ENCODE data around the gene ABCA2.
A peak's percentile ranks its signal among the peaks of the same experiment; 100 is the strongest.

DNA sequence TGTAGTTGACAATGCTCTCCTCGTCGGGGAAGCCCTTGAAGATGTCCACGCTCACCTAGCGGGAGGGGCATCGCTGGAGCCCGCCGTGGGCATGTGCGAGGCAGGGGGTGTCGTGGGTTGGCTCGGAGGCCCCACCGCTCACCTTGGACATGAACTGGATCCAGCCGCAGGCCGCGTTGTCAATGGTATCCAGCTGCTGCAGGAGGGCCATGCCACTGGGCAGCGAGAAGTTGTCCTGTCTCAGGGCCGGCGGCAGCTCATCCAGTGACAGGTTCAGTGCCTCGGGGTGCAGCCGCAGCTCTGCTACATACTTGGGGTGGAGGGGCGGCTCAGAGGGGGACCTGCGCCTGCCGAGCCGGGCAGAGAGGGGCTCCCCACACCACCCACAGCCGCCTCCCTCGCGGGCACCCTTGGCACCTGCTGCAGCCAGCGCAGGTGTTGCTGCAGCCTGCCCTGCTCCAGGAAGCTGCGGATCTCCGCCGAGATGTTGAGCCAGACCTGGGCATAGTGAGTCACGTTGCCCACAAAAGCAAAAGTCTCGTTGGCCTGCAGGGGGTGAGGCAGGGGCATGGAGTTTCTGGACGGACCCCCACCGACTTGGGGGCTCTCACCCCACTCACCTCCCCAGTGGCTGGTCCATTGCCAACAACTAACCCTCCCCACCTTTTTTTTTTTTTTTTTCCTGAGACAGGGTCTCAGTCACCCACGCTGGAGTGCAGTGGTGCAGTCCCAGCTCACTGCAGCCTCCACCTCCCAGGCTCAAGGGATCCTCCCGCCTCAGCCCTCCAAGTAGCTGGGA, 9.1 kb downstream of the ABCA2 start:
- TF ChIP-seq CTCF (IDR thresholded peaks at IDR 0.05) = peak in 1 of 6 experiments; percentile 22
- no peak for TF ChIP-seq POLR2A (IDR thresholded peaks at IDR 0.05)

Measured in esophagus squamous epithelium (tissue), 4 donors.